Ramos (cell line): Measurements from ENCODE around the gene TBC1D30.

Experiments used
- in situ Hi-C: fragments of 300-500 bp; cut with MboI; formaldehyde crosslinking; loops from one replicate; pipeline ENCODE4 v1.14.3; 2022; ENCODE audit warnings: low sequenced_read_pairs; ENCODE audit not compliant: unreplicated experiment

TBC1D30 gene

DNA sequence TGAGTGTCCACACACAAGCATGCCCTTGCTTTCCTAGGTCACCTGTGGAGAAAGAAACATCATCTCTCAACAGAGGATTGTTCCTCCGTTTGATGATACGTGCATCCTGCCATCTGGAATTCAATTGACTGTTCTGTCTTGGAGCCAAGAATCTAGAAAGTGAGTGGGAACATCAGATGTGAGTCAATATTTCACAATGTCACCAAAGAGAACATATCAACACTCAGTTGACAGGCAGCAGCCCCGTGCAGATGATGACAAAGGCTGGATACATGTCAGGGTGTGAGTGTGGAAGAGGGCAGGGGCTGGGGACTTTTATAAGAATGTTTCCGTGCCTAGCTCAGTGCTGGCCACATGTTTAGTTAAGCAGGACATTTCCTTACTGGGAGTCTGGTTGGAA is 76.1 kb downstream of the TBC1D30 start:
- in situ Hi-C loops: no loop called here

DNA sequence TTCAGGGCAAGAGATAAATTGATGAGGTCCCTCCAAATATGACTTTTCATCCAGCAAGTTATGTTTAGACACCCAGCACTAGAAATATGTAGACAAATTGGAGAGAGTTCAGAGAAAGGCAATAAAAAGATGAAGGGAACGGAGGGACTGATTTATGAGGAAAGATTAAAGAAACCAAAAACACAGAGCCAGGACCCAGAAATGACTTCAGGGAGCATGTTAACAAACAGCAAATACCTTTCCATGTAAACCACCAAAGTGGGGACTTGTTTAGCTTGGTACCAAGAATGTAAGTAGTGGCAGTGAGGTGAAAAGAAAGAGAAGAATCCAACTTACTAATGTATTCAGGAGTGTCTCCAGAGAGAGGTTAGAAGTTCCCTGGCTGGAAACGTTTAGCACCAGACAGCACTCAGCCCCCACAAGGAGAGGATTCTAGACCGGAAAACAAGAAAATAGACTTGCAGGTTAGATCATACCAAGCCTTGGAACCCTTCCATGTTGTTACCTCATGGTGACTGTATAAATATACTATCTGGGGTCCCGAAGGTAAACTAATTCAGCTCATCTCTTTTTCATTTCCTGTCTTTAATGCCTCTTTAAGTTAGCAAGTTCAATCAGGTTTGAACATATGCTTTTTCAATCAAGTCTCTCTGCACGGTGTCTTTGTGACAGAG is 79.2 kb downstream of the TBC1D30 start:
- in situ Hi-C loops: no loop called here

DNA sequence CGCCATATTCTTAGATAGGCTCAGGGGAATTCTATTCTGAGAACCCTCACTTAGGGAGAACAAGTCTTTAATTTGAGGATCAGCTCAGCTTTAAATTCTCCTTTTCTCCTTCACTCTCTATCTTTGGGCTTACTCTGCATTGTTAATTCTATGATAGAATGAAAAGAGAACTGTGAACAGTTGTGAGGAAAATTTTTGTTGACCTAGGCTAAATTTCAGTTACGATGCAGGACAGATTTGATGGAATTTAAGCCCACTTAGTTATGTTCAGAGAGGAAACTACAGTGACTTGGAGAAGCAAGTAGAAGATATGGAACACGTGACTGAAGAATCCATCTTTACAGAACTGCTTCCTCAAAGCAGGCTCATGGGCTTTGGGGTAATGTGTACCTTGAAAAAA is 82.7 kb downstream of the TBC1D30 start:
- in situ Hi-C loops: no loop called here

DNA sequence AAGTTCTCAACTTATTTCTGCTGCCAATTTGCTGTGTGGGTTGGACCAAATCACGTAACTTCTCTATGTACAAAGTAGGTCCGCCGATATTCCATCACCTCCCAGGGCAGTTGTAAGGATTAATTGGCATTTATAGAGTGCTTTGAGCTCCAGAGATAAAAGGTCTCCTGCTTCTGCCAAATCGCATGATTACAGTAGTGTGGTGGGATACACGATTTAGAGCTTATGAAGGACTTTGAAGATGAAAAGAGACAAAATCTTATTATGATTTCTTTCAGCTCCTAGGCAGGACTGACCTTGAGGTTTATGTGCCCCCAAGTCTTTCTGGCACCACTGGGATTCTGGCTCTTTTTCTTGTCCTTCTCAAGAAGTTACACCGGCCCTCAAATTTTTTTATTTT is 84.7 kb downstream of the TBC1D30 start:
- in situ Hi-C loops: no loop called here

DNA sequence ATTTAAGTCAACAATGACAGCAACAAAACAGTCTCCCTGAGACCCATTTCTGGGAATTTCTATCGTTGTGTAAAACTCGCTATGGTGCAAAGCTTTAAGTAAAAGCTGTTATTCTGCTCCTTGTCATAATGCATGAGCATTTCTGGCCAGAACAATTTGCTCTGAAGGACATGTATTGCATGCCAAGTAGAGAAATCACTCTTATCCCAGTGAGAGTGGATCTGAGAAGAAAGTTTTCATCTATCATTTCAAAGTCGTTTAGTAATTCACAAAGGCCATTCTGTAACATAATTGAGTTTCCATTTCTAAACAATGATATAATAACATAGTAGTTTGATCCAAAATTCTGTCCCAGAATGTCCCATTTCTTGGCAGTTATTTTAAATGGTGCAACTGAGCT is 86.6 kb downstream of the TBC1D30 start:
- in situ Hi-C loops: no loop called here

DNA sequence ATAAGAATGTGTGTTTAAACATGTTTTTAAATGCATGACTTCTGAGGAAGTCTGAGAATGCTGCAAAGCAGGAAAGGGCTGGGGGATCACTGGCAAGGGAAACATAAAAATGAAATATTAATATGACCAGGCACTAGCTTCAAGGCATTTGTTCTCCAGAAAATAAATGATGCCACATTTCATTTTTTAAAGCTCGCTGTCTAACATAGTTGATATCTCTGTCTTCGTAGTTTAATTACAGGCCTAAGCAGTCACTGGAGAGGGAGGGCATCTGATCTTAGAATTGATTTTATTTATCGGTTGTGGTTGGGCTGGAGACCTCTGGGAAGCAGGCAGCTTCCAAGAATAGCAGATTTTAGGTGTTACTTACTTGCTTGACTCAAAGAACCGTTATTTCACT is 87.5 kb downstream of the TBC1D30 start:
- in situ Hi-C loops: no loop called here

DNA sequence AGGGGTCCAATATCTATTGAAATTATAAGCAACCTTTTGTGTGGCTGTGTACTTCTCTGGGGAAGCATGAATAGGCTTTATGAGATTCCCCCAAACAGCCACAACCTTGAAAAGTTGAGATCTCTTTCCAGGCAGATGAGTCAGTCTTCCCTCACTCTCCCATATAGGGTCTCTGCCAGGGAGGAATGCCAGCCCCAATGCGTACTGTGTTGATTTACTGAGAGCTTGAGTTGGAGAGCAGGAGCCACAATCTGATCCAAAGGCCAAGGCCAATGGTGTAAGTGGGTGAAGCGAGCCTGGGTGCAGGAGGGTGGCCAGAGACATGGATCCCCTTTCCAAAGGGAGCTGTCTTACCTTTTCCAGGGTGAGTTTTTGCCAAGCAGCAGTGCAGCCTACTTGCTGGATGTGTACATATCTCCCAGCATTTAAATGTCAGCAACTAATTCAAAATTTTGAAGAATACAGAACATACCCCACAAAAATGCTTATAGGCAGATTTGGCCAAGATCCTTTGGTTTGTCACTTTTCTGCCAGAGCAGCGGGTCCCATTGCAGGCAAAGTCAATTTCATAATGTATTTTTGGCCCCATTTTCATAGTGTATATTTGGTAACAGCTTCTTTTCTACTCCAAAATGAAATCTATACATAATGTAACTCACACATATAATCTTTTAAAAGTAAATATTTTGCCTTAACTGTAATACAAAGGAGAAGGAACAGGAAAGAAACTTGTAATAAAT is 88.2 kb downstream of the TBC1D30 start:
- in situ Hi-C loops: no loop called here

DNA sequence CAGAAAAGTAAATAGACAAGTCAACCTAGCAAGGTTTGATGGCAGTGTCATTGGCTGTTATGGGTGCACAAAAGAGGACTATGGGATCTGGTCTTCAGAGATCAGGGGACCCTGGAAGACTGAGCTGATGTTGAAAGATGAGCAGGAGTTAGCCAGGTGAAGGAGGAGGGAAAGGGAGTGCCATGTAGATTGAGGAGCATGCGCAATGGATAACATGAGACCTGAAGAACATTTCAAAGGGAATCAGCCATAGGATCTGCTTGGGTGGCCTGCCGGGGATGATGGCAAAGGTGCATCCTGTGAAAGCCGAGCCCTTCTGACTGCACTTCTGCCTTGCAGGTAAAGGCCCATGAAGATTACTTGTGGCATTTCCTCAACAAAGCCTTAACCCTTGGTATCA is 90.8 kb downstream of the TBC1D30 start:
- in situ Hi-C loops: no loop called here

DNA sequence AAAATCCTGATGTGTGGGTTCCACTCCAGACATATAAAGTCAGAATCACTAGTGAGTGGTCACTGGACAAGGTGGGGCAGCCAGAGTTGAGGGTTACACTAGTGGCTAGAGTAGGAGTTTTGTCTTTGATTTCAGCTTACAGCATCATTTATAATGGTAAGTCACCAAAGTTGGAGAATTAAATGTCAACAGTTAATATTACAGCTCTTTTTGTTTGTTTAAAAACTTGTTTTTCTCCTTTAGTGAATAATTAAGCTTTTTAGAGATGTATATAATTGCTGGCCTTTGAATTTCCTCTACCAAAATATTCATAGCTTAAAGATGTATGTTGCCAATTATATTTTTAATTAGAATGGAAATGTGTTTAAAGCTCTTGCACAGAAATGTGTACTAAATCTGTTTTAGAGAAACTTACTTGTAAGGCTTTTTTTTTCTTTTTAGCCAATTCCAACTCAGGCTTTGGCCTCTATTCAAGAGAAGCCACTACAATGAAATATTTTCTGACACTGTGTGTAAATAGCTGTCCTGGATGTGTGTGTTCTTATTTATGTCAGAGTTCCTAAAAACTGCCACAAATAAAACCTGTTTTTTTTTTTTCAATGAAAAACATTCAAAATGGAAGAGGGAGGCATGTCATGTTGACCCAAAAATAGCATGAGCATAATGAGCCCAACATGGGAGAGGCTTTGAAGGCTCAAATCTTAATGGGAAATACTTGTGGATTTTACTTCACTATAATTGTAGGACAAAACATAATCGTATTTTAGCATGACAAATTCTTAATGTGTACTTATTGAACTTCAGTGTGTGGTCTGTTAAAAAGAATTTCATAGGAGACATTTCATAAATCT is 92.2 kb downstream of the TBC1D30 start:
- in situ Hi-C loops: no loop called here

DNA sequence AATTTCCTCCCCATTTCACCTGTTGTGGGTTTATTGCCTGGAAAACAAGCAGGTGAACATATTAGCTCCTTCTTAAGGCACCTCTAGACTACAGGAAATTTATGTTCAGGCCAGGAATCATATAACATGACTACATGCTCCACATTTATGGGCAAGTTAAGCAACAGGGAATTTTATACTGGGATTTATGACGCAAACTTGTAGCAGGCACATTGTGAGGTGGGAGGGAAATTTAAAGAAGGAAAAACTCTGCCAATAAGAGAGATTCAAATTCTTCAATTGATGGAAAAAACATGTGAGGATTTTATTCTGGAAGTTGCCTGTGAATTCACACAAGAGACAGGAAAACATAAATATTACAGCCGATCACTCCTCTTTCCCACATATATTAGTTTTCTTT is 93.9 kb downstream of the TBC1D30 start:
- in situ Hi-C loops: no loop called here

DNA sequence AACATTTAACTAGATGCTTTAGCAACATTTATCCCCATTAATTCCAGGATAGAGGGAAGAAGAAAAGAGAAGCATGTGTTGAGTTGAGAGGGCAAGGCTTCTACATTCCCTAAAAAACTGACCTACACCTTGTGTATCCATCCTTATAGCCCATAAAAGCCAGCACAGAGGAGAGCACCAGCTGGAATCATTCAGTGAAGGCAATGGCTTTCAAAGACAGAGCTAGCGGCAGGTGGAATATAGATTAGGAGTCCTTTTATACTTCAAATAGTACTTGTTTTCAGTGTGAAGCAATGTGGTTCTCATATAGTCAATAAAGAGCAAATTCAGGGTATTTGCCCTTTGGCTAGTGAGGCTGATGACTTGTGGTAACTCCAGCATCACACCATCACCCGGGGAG is 94.4 kb downstream of the TBC1D30 start:
- in situ Hi-C loops: no loop called here

DNA sequence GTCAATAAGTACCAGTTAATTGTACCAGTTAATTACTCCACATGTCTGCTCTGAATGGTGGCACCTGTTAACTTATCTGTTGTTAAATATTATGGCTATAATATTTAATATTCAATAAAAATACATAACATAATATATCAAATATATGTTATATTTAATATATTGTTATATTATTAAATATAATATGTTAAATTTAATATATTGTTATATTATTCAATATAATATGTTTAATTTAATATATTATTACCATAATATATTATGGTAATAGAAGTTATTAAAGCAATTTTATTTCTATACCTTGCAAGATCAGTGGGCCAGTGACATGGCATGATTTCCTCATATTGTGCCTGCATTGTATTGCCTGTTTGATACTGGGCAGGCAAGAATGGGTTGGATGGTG is 98.4 kb downstream of the TBC1D30 start:
- in situ Hi-C loops: no loop called here

DNA sequence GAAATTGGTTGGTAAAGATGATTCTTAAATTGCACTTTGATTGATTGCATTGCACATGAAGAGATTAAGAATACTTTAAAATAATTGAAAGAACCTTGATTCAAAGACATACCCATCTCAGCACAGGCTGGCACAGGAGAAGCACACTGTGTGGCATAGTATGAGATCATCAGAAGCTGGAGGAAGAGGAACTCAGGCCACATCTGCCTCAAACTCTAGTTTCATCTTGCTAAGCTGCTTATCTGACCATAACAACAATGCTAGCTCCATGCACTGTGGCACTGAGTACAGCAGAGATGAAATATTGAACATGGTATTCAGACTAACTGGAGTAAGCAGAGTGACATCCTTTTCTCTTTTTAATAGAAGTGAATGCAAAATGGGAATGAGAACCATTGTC is 99.1 kb downstream of the TBC1D30 start:
- in situ Hi-C loops: no loop called here
